Measurements from ENCODE around the gene ECEL1.

The ECEL1 gene

GRCh38 chr2:232521098-232521497 is 33.5 kb upstream of the ECEL1 start:
- H3K27me3 ChIP-seq (ENCODE audit: control insufficient read depth in 1 of 2, insufficient read depth in 2 of 2, low read length in 2 of 2): peaks cover 14 to 53% of the 10 kb centered on the region in 2 donors
- no peaks in the 10 kb centered on the region for H3K9me3 ChIP-seq (ENCODE audit: low read length)
- no peak overlapping the region for H3K27ac ChIP-seq (ENCODE audit: low read depth, low read length)
- no peak overlapping the region for H3K9ac ChIP-seq (ENCODE audit: low read length)
- H3K36me3 ChIP-seq (ENCODE audit: insufficient read depth, low read length): no peaks in the 10 kb centered on the region
- no peaks in the 10 kb centered on the region for H3K4me1 ChIP-seq (ENCODE audit: insufficient read depth, low read length)
- no peak overlapping the region for H3K4me3 ChIP-seq (ENCODE audit: low read depth in 1 of 2, low read length in 2 of 2)

GRCh38 chr2:232520489-232520888 is 32.9 kb upstream of the ECEL1 start:
- Histone ChIP-seq H3K4me3 (ENCODE audit: low read depth in 1 of 2, low read length in 2 of 2) (no peak overlapping the region), H3K9me3 (ENCODE audit: low read length) (no peaks in the 10 kb centered on the region), H3K9ac (ENCODE audit: low read length) (no peak overlapping the region), H3K4me1 (ENCODE audit: insufficient read depth, low read length) (no peaks in the 10 kb centered on the region), H3K36me3 (ENCODE audit: insufficient read depth, low read length) (no peaks in the 10 kb centered on the region), H3K27me3 (ENCODE audit: control insufficient read depth in 1 of 2, insufficient read depth in 2 of 2, low read length in 2 of 2) (peaks cover 14 to 53% of the 10 kb centered on the region in 2 donors), H3K27ac (ENCODE audit: low read depth, low read length) (no peak overlapping the region)

- no peak within 1 kb of the TSS for H3K27ac ChIP-seq (ENCODE audit: low read depth, low read length)
- H3K4me1 ChIP-seq (ENCODE audit: insufficient read depth, low read length): no peaks in the 10 kb centered on the region
- H3K9me3 ChIP-seq (ENCODE audit: low read length): no peaks in the 10 kb centered on the region
- H3K27me3 ChIP-seq (ENCODE audit: control insufficient read depth in 1 of 2, insufficient read depth in 2 of 2, low read length in 2 of 2): peaks cover 14 to 47% of the 10 kb centered on the region in 2 donors
- no peaks in the 10 kb centered on the region for H3K36me3 ChIP-seq (ENCODE audit: insufficient read depth, low read length)
- no peak within 1 kb of the TSS for H3K9ac ChIP-seq (ENCODE audit: low read length)
- H3K4me3 ChIP-seq (ENCODE audit: low read depth in 1 of 2, low read length in 2 of 2): no peak within 1 kb of the TSS
Measured at GRCh38 chr2:232519581-232520438, 32.2 kb upstream of the ECEL1 start, which contains the start of gene PRSS56. TSS of gene PRSS56 (plus strand) at chr2:232520388. CDS start at chr2:232520599, 211 bp downstream.

- Histone ChIP-seq H3K36me3 (ENCODE audit: insufficient read depth, low read length) (no peaks in the 10 kb centered on the region), H3K4me3 (ENCODE audit: low read depth in 1 of 2, low read length in 2 of 2) (no peak overlapping the region), H3K4me1 (ENCODE audit: insufficient read depth, low read length) (no peaks in the 10 kb centered on the region), H3K9ac (ENCODE audit: low read length) (no peak overlapping the region), H3K27me3 (ENCODE audit: control insufficient read depth in 1 of 2, insufficient read depth in 2 of 2, low read length in 2 of 2) (peaks cover 14 to 38% of the 10 kb centered on the region in 2 donors), H3K9me3 (ENCODE audit: low read length) (no peaks in the 10 kb centered on the region), H3K27ac (ENCODE audit: low read depth, low read length) (no peak overlapping the region)
Measured at GRCh38 chr2:232518844-232519243, 31.2 kb upstream of the ECEL1 start.

GRCh38 chr2:232516551-232516950 is 28.9 kb upstream of the ECEL1 start:
- Histone ChIP-seq H3K27ac (ENCODE audit: low read depth, low read length) (no peak overlapping the region), H3K36me3 (ENCODE audit: insufficient read depth, low read length) (no peaks in the 10 kb centered on the region), H3K4me1 (ENCODE audit: insufficient read depth, low read length) (no peaks in the 10 kb centered on the region), H3K9me3 (ENCODE audit: low read length) (no peaks in the 10 kb centered on the region), H3K9ac (ENCODE audit: low read length) (no peak overlapping the region), H3K4me3 (ENCODE audit: low read depth in 1 of 2, low read length in 2 of 2) (no peak overlapping the region), H3K27me3 (ENCODE audit: control insufficient read depth in 1 of 2, insufficient read depth in 2 of 2, low read length in 2 of 2) (peaks cover 0 to 15% of the 10 kb centered on the region in 2 donors)

- Histone ChIP-seq H3K4me3 (ENCODE audit: low read depth in 1 of 2, low read length in 2 of 2) (no peak overlapping the region), H3K9me3 (ENCODE audit: low read length) (no peaks in the 10 kb centered on the region), H3K4me1 (ENCODE audit: insufficient read depth, low read length) (no peaks in the 10 kb centered on the region), H3K36me3 (ENCODE audit: insufficient read depth, low read length) (no peaks in the 10 kb centered on the region), H3K27ac (ENCODE audit: low read depth, low read length) (no peak overlapping the region), H3K9ac (ENCODE audit: low read length) (no peak overlapping the region), H3K27me3 (ENCODE audit: control insufficient read depth in 1 of 2, insufficient read depth in 2 of 2, low read length in 2 of 2) (peaks cover 0 to 6% of the 10 kb centered on the region in 2 donors)
Measured at GRCh38 chr2:232515639-232516038, 28.0 kb upstream of the ECEL1 start.

GRCh38 chr2:232513353-232513752 is 25.7 kb upstream of the ECEL1 start:
- no peak overlapping the region for H3K9ac ChIP-seq (ENCODE audit: low read length)
- no peaks in the 10 kb centered on the region for H3K36me3 ChIP-seq (ENCODE audit: insufficient read depth, low read length)
- H3K4me1 ChIP-seq (ENCODE audit: insufficient read depth, low read length): no peaks in the 10 kb centered on the region
- no peak overlapping the region for H3K27ac ChIP-seq (ENCODE audit: low read depth, low read length)
- H3K27me3 ChIP-seq (ENCODE audit: control insufficient read depth in 1 of 2, insufficient read depth in 2 of 2, low read length in 2 of 2): no peaks in the 10 kb centered on the region
- H3K9me3 ChIP-seq (ENCODE audit: low read length): no peaks in the 10 kb centered on the region
- no peak overlapping the region for H3K4me3 ChIP-seq (ENCODE audit: low read depth in 1 of 2, low read length in 2 of 2)

- no peaks in the 10 kb centered on the region for H3K9me3 ChIP-seq (ENCODE audit: low read length)
- no peak overlapping the region for H3K4me3 ChIP-seq (ENCODE audit: low read depth in 1 of 2, low read length in 2 of 2)
- no peaks in the 10 kb centered on the region for H3K36me3 ChIP-seq (ENCODE audit: insufficient read depth, low read length)
- no peaks in the 10 kb centered on the region for H3K4me1 ChIP-seq (ENCODE audit: insufficient read depth, low read length)
- H3K27me3 ChIP-seq (ENCODE audit: control insufficient read depth in 1 of 2, insufficient read depth in 2 of 2, low read length in 2 of 2): no peaks in the 10 kb centered on the region
- H3K27ac ChIP-seq (ENCODE audit: low read depth, low read length): no peak overlapping the region
- H3K9ac ChIP-seq (ENCODE audit: low read length): no peak overlapping the region
Measured at GRCh38 chr2:232512602-232513001, 25.0 kb upstream of the ECEL1 start.

- H3K4me1 ChIP-seq (ENCODE audit: insufficient read depth, low read length): no peaks in the 10 kb centered on the region
- no peaks in the 10 kb centered on the region for H3K27me3 ChIP-seq (ENCODE audit: control insufficient read depth in 1 of 2, insufficient read depth in 2 of 2, low read length in 2 of 2)
- no peak overlapping the region for H3K9ac ChIP-seq (ENCODE audit: low read length)
- no peaks in the 10 kb centered on the region for H3K36me3 ChIP-seq (ENCODE audit: insufficient read depth, low read length)
- no peaks in the 10 kb centered on the region for H3K9me3 ChIP-seq (ENCODE audit: low read length)
- H3K27ac ChIP-seq (ENCODE audit: low read depth, low read length): no peak overlapping the region
- no peak overlapping the region for H3K4me3 ChIP-seq (ENCODE audit: low read depth in 1 of 2, low read length in 2 of 2)
Measured at GRCh38 chr2:232511336-232511890, 23.8 kb upstream of the ECEL1 start.

GRCh38 chr2:232508251-232508650 is 20.6 kb upstream of the ECEL1 start:
- Histone ChIP-seq H3K4me3 (ENCODE audit: low read depth in 1 of 2, low read length in 2 of 2) (no peak overlapping the region), H3K9me3 (ENCODE audit: low read length) (no peaks in the 10 kb centered on the region), H3K27me3 (ENCODE audit: control insufficient read depth in 1 of 2, insufficient read depth in 2 of 2, low read length in 2 of 2) (peaks cover 0 to 14% of the 10 kb centered on the region in 2 donors), H3K27ac (ENCODE audit: low read depth, low read length) (no peak overlapping the region), H3K4me1 (ENCODE audit: insufficient read depth, low read length) (peaks cover 4% of the 10 kb centered on the region), H3K9ac (ENCODE audit: low read length) (no peak overlapping the region), H3K36me3 (ENCODE audit: insufficient read depth, low read length) (no peaks in the 10 kb centered on the region)

GRCh38 chr2:232506709-232507108 is 19.1 kb upstream of the ECEL1 start:
- H3K27ac ChIP-seq (ENCODE audit: low read depth, low read length): no peak overlapping the region
- H3K4me1 ChIP-seq (ENCODE audit: insufficient read depth, low read length): peaks cover 4% of the 10 kb centered on the region
- H3K27me3 ChIP-seq (ENCODE audit: control insufficient read depth in 1 of 2, insufficient read depth in 2 of 2, low read length in 2 of 2): peaks cover 0 to 15% of the 10 kb centered on the region in 2 donors
- H3K9me3 ChIP-seq (ENCODE audit: low read length): no peaks in the 10 kb centered on the region
- H3K4me3 ChIP-seq (ENCODE audit: low read depth in 1 of 2, low read length in 2 of 2): no peak overlapping the region
- H3K36me3 ChIP-seq (ENCODE audit: insufficient read depth, low read length): no peaks in the 10 kb centered on the region
- no peak overlapping the region for H3K9ac ChIP-seq (ENCODE audit: low read length)

All from muscle layer of colon (tissue), 2 donors.